ENCODE results near the gene PPP1R3F.

The PPP1R3F gene, protein sequence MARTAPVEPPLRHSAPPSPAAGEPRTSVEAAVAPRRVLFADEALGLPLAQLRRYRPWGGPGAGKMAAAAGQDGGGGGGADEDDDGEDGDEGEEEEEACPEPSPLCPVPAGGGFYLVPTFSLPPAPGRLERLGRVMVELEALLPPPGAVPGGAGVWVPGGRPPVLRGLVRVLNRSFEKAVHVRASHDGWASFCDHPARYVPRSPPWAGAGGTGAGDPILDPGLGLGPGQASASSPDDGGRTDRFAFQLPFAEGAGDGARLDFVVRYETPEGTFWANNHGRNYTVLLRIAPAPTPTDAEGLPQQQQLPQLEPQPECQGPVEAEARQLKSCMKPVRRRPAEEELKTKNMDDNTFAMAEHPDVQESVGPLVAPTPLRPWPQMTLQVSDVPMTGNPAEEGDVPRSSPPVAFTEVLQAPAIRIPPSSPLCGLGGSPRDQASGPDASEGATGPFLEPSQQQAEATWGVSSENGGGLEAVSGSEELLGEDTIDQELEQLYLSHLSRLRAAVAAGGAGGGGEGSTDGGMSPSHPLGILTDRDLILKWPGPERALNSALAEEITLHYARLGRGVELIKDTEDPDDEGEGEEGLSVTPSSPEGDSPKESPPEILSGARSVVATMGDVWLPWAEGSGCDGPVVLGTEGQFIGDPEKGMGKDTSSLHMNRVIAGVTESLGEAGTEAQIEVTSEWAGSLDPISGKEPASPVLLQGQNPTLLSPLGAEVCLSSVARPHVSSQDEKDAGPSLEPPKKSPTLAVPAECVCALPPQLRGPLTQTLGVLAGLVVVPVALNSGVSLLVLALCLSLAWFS

DNA sequence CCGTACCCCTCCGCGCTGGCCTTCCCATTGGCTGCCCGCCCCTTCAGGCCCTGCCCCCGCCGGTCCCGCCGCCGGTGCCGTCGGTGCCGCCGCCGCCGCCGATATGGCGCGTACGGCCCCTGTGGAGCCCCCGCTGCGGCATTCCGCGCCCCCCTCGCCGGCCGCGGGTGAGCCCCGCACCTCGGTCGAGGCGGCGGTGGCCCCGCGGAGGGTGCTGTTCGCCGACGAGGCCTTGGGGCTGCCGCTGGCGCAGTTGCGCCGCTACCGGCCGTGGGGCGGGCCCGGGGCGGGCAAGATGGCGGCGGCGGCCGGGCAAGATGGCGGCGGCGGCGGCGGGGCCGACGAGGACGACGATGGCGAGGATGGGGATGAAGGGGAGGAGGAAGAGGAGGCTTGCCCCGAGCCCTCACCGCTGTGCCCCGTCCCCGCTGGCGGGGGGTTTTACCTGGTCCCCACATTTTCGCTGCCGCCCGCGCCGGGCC is at the start of gene PPP1R3F:
Gene PPP1R3F, plus strand, starts transcription at position 27 of the 482 bp plus-strand sequence. Its CDS starts 77 bp downstream, at position 104.
- intact Hi-C loops (cut with DNase I): loop anchor here (2.0 kb wide), 1 partner anchor 77 kb away; no protein-coding TSS in a partner anchor
- DNase-seq: peak in 1 of 10 donors; percentile 94

DNA sequence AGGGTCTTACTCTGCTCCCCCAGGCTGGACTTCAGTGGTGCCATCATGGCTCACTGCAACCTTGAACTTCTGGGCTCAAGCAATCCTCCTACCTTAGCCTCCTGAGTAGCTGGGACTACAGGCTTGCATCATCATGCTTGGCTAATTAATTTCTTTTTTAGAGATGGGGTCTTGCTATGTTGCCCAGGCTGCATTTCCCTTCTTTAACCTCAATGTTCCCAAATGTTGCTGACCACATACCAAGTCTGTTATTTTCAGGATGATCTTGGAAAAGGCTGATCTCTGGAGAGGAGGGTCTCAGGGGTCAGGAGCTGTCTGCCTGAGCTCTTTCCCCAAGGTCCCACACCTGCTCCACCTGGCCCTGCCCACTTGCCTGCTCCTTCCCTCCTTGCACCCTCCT is 49.5 kb upstream of the PPP1R3F start:
- intact Hi-C loops (cut with DNase I): no loop called here
- DNase-seq: no peak

DNA sequence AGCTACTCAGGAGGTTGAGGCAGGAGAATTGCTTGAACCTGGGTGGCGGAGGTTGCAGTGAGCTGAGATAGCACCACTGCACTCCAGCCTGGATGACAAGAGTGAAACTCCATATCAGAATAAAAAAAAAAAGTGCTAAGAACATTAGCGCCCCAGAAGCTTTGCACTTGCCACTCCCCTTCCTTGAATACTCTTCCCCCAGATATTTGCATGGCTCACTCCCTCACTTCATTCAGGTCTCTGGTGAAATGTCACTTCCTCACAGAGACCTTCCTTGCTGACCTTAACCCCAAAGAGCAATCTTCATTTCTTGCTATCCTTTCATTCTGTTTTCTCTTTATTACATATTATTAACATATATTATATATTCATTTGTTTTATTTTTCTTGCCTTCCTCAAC is 47.7 kb upstream of the PPP1R3F start:
- DNase-seq: no peak
- intact Hi-C loops (cut with DNase I): no loop called here

DNA sequence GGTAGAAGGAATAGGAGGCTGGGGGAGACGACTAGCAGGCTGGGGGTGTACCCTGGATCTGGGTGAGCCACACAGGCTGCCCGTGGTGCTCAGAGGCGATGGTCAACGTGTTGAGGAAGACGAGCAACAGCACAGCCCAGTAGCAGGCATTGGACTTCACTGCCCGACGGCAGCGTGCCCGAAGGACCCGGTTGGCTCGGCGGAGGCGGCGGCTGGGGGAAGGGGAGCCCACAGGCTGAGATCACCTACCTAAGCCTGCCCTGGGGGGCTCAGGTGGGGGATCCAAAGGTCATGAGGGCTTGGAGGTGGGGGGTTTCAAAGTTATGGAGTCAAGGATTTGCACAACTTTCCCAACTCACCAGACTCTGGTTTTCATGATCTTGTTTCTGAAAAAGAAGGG is 43.7 kb upstream of the PPP1R3F start:
- peak in 1 of 10 donors; percentile 64 for DNase-seq
- intact Hi-C loops (cut with DNase I): no loop called here

DNA sequence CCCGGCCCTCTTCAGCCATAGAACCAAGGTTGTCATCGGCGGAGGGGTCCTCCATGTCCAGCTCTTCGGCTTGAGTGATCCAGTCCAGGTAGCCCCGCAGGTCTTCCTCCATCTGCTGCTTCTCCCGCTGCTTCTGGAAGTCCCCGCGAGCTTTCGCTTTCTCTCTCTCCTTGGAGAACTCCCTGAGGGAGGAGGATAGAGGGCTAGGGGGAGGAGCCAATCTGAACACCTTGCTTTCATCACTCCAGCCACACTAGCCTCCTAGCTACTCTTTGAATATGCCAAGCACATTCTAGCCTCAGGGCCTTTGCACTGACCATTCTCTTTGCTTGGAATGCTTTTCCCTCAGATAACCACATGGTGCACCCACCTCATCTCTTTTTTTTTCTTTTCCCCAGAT is 42.6 kb upstream of the PPP1R3F start:
- intact Hi-C loops (cut with DNase I): no loop called here
- DNase-seq: peak in 1 of 10 donors; percentile 73

DNA sequence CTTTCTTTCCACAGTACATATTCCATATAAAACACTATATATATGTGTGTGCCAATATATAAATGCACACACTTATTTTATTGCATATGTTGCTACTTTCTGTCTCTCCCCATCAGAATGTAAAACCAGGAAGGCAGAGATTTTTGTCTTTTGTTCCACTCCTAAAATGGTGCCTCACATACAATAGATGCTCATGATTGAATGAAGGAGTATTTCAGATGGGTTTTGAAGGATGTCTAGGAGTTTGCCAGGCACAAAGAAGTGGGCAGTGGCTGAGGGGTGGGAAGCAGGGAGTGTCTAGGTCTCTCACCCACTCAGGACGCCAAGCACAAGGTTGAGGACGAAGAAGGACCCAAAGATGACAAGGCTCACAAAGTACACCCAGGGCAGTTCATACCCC is 41.9 kb upstream of the PPP1R3F start:
- DNase-seq: no peak
- intact Hi-C loops (cut with DNase I): no loop called here

DNA sequence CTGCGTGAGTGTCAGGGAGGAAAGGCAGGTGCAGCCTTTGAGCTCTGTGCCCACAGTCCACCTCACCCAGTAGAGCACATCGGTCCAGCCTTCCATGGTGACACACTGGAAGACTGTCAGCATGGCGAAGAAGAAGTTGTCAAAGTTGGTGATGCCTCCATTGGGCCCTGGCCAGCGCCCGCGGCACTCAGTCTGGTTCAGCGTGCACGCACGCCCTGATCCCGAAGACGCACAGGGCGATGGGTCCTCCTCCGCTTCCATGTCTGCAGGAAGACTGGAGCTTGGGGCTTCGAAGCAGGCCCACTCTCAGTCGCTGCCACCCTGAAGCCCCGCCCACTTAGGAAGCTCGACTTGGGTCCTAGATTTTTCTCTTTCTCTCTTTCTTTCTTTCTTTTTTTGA is 41.4 kb upstream of the PPP1R3F start:
- peak in 1 of 10 donors; percentile 61 for DNase-seq
- intact Hi-C loops (cut with DNase I): no loop called here

DNA sequence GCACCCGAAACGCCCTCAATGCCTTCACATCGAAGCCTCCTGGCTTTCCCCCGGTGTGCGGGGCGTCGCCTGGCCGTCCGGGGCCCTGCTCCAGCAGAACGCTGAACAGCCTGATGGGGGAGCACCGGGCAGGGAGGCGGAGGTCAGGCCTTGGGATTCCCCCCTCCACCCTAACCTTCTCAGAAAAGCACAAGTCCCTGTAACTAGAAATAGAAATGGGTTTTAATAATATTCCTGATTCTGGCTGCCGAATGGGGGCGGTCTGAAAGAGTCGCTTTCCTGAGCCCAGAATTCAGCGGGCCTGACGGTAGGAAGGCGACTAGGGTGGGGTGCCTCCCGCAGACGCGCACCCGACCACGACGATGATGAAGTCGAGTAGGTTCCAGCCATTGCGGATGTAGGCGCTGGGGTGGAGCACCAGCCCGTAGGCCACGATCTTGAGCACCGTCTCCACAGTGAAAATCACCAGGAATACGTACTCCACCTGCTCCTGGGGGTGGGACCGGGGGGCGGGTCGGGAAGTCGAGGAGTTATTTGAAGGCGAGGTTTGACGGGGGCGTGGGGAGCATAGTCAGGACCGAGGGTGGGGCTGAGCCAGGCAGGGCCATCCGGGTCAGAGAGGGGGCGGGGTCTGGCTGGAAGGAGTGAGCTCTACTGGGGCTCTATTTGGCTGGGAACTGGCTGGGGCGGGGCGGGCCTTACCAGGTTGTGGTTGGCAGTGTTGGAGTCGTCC is 38.9 kb upstream of the PPP1R3F start:
- peak in 3 of 10 donors; percentile 8 to 61 (median 15) for DNase-seq
- intact Hi-C loops (cut with DNase I): no loop called here

DNA sequence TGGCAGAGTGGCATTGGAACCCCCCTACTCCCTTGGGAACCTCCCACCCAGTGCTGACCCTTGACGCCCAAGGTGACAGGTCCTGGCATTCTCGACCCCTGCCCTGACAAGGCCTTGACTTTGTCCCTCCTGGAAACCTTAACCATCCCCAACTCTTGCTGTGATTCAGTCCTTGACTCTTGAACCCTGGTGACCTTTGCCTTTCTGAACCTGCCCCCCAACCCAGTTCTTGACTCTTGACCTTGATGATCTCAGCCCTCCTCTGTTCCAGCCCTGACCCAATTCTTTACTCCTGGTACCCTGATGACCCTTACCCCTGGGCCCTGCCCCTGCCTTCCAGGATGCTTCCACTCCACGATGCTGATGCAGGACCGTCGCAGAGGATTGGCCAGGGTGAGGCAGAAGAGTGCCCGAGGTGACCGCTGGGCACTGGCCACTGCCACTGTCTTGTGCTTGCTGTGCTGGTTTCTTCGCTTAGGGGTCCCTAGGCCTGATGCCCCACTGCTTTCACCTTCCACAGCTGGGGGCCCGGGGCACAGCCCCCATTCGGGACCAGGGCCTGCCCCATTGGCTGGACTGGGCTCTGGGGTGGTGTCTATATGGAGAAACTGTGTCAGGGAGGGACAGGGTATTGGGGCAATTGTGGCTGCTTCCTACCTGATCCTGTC is 38.1 kb upstream of the PPP1R3F start:
- DNase-seq: peak in 1 of 10 donors; percentile 55
- intact Hi-C loops (cut with DNase I): no loop called here

DNA sequence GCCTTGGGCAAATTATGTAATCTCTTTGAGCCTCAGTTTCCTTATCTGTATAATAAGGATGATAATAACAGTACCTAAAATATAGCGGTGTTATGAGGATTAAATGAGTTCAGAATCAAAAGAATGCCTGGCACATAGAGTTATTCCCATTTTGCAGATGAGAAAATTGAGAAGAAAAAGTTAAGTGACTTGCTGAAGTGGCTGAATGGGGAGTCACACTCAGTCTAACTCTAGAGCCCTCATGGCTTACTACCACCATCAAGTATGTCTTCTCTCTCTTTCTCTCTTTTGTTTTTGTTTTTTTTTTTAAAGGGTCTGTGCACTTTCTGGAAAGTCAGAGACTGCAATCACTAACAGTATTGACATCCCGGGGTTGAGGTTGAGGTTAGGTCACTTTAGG is 37.1 kb upstream of the PPP1R3F start:
- no peak for DNase-seq
- intact Hi-C loops (cut with DNase I): no loop called here

DNA sequence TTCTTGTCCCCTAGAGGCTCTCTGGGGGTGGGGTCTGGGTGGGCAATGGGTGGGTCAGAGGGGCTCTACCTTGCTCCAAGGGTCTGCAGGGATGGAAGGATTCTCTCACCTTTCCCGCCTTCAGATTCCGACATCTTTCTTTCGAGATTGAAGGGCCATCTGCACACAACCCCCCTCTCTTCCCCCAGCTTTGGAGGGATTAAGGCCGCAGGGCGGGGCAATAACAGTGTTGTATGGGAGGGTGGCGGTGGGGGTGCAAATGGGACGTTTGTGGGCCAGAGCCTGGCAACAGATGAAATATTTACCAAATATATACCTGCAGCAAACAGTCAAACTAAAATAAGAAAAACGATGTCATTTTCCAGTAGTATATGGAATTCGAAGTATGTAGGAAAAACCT is 36.4 kb upstream of the PPP1R3F start, which contains the start of gene CACNA1F:
Gene CACNA1F, minus strand, starts transcription at position 165 of the 400 bp plus-strand sequence. Its CDS starts 31 bp downstream, at position 134.
- intact Hi-C loops (cut with DNase I): no loop called here

DNA sequence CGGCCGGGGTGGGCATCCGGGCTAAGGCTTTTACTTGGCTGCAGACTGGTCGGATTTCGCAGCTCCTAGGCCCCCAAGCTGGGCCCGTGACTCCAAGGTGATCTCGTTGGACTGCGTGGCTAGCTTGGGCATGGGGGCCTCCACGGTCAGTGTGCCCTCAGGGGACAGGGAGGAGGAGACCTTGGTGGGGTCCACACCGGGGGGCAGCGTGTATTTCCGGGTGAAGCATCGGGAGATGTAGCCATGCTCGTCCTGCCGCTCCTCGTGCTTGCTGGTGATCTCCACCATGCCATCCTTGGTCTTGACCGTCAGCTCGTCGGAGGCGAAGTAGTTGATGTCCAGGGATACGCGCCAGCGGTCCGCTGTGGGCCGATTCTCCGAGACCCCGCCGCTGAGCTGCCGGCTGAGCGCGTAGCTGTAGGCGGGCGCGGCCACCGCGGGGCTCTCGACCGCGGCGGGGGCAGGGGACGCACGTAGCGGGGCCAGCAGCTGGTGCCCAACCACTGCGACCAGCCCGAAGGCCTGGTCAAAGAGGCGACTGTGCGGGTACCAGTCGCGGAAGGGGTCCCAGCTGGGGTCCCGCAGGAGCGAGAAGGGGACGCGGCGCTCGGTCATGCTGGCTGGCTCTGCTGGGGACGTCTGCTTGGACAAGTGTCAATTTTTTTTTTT is 35.6 kb upstream of the PPP1R3F start:
- intact Hi-C loops (cut with DNase I): no loop called here
- peak in 1 of 10 donors; percentile 61 for DNase-seq

More for the DNA sequence above, 36.4 kb upstream of the PPP1R3F start, which contains the start of gene CACNA1F:
- DNase-seq: no peak

DNA sequence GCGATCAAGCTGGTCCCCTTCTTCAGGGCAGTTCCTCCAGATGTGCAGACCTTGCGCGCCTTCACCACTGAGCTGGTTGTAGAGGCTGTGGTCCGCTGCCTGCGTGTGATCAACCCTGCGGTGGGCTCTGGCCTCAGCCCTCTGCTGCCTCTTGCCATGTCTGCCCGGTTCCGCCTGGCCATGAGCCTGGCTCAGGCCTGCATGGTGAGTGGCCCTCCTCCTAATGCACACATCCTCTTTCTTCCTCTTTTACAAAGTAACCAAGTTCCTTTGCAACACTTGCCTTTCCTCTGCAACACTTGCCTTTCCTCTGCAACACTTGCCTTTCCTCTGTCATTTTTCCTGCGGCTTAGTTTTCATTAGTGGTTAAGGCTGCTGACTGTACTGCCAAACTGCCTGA is 32.5 kb upstream of the PPP1R3F start:
- intact Hi-C loops (cut with DNase I): no loop called here
- peak in 2 of 10 donors; percentile 44 to 67 for DNase-seq

DNA sequence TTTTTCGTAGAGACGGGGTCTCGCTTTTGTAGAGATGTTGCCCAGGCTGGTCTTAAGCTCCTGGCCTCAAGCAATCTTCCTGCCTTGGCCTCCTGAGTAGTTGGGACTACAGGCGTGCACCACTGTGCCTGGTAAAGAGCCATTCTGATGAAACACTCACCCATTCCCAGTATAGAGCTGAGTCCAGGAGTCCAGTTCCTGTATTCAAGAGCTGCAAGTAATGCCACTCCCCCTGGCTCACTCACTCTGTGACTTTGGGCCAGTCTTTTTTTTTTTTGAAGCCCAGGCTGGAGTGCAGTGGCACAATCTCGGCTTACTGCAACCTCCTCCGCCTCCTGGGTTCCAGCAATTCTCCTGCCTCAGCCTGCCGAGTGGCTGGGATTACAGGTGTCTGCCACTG is 30.9 kb upstream of the PPP1R3F start:
- peak in 1 of 10 donors; percentile 24 for DNase-seq
- intact Hi-C loops (cut with DNase I): no loop called here

DNA sequence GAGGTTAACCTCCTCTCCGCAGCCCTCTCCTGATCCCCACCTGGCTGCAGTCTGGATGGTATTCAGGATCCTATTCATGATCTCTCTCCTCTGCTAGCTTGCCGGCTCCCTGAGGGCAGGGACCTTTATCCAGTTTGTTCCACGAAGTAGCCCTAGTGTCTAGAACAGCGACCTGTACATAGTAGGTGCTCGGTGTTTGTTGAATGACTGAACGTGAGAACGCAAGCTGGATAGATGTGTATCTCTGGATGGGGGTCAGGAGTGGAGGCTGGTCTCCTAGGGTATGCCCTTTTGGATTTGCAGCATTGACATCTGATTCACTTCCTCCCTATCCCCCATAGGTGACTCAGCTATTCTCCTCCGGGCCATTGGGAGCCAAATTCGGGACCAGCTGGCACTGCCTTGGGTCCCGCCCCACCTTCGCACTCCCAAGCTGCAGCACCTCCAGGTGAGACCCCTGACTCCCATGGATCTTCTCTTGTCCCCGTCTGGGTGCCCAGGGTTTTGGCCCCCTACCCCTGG is 27.0 kb upstream of the PPP1R3F start:
- peak in 2 of 10 donors; percentile 37 to 46 for DNase-seq
- intact Hi-C loops (cut with DNase I): no loop called here

DNA sequence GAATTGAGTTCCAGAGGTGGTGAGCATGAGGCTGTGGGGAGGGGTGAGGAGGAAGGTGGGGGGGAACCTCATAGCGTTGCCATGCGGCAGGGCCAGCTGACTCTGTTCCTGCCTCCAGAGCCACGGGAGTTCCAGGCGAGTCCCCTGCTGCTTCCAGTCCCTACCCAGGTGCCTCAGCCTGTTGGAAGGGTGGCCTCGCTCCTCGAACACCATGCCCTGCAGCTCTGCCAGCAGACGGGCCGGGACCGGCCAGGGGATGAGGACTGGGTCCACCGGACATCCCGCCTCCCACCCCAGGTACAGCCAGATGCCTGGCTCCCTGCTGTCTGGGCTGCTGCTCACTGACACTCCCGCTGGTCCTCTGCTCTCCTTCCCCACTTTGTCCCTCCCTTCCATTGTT is 26.4 kb upstream of the PPP1R3F start:
- intact Hi-C loops (cut with DNase I): no loop called here
- peak in 2 of 10 donors; percentile 69 to 82 for DNase-seq

DNA sequence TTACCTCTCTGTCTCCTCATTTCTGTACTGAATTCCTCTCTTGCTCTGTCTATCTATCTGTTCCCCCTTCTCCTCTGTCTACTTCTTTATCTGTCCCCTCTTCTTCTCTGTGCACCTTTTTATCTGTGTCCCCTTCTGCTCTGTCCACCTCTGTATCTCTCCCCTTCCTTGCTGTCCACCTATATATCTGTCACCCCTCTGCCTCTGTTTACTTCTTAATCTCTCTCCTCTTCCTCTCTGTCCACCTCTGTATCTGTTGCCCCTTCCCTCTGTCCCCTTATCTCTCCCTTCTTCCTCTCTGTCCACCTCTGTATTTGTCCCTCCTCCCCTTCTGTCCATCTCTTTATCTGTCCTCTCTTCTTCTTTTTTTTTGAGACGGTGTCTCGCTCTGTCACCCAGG is 25.4 kb upstream of the PPP1R3F start:
- DNase-seq: no peak
- intact Hi-C loops (cut with DNase I): no loop called here

DNA sequence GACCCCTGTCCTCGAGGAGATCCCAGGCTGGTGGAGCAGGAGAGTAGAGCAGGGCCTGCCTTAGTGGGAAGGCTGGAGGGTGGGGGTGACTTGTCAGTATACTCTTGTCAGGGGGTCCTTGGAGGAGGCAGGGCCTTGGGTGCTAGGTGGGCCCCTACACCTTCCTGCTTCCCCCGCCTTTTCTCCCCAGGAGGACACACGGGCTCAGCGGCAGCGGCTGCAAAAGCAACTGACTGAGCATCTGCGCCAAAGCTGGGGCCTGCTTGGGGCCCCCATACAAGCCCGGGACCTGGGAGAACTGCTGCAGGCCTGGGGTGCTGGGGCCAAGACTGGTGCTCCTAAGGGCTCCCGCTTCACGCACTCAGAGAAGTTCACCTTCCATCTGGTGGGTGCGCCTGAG is 23.1 kb upstream of the PPP1R3F start:
- intact Hi-C loops (cut with DNase I): no loop called here
- DNase-seq: peak in 2 of 10 donors; percentile 52 to 70

DNA sequence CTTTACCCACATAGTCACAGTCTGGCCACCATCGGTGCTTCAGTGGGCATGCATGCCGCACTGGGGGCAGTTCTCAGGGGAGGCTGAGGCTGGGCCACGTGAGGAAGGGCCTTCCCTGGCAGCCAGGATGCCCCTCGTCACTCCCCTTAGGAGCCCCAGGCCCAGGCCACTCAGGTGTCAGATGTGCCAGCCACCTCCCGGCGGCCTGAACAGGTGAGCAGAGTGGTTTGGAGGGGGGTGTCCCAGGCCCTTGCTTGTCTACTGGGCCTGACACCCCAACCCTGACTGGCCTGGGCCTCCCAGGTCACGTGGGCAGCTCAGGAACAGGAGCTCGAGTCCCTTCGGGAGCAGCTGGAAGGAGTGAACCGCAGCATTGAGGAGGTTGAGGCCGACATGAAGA is 22.2 kb upstream of the PPP1R3F start:
- peak in 2 of 10 donors; percentile 62 to 65 for DNase-seq

More for the DNA sequence above, 22.2 kb upstream of the PPP1R3F start:
- intact Hi-C loops (cut with DNase I): no loop called here
